ENCODE results near the gene FCAR.

DNA sequence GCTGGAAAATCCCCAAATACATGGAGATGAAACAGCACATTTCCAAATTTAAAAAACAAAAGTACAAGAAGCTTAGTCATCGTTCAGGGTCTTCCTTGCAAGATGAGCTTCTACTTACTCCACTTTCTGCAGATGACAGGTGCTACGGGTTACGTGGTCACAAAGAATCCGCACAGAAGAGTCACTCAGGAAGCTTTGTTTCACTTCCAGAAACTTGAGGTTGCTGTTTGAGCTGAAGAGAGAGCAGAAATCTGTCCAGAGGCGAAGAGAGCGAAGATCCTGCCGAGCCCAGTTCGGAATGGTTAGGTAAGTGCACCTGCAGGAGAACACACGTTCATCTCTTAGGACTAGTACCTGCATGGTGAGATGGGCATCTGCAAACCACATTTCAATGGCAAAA is 63.9 kb downstream of the FCAR start:
- TF ChIP-seq, protein P1, sequence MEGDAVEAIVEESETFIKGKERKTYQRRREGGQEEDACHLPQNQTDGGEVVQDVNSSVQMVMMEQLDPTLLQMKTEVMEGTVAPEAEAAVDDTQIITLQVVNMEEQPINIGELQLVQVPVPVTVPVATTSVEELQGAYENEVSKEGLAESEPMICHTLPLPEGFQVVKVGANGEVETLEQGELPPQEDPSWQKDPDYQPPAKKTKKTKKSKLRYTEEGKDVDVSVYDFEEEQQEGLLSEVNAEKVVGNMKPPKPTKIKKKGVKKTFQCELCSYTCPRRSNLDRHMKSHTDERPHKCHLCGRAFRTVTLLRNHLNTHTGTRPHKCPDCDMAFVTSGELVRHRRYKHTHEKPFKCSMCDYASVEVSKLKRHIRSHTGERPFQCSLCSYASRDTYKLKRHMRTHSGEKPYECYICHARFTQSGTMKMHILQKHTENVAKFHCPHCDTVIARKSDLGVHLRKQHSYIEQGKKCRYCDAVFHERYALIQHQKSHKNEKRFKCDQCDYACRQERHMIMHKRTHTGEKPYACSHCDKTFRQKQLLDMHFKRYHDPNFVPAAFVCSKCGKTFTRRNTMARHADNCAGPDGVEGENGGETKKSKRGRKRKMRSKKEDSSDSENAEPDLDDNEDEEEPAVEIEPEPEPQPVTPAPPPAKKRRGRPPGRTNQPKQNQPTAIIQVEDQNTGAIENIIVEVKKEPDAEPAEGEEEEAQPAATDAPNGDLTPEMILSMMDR (IDR thresholded peaks at IDR 0.05 in 8 of 11, conservative IDR thresholded peaks at IDR 0.05 in 3 of 11): no peak
- TF ChIP-seq POLR2AphosphoS5 (IDR thresholded peaks at IDR 0.05): no peak
